Cardiac muscle cell (in vitro differentiated cells and primary cell): ENCODE data around the gene ANKLE1. TPM values are rescaled to one million over a fixed set of nuclear protein-coding genes. Genes with fewer than 3 reads are reported as not detected.

Experiments
- DNase-seq, 2 donors: peaks; one replicate each; pipeline versions ENCODE4 v3.0.0 to v3.0.0-alpha.2; 2010 to 2017; ENCODE audit warnings: low read depth in 1 of 2, low spot score in 1 of 2
- H3K27ac ChIP-seq: fragments of 200-600 bp; sonication (generic); 2 replicates; pipeline ENCODE4 v1.5.1; 2016
- H3K27me3 ChIP-seq: fragments of 200-600 bp; sonication (generic); 2 replicates; pipeline ENCODE4 v1.6.0; 2016; ENCODE audit warnings: control low read depth
- H3K36me3 ChIP-seq: fragments of 200-600 bp; sonication (generic); 2 replicates; pipeline ENCODE4 v1.5.1; 2016; ENCODE audit warnings: control low read depth
- H3K4me1 ChIP-seq: fragments of 200-600 bp; sonication (generic); 2 replicates; pipeline ENCODE4 v1.8.1; 2017; ENCODE audit warnings: low read depth, mild to moderate bottlenecking, mixed run types
- H3K4me3 ChIP-seq: fragments of 200-600 bp; sonication (generic); 2 replicates; pipeline ENCODE4 v1.5.1; 2016; ENCODE audit warnings: mild to moderate bottlenecking
- H3K9me3 ChIP-seq: fragments of 200-600 bp; sonication (generic); 2 replicates; pipeline ENCODE4 v1.5.1; 2017; ENCODE audit warnings: low read depth, mild to moderate bottlenecking, control low read depth
- polyA plus RNA-seq: library from polyadenylated mRNA; unstranded; fragments of >200 nt; fragmentation: Nextera tagmentation; extraction: Ambion mirVana; gene quantifications from 2 replicates; pipeline ENCODE4 v1.2.1, GENCODE V29; 2016
- total RNA-seq: library from RNA; depleted of rRNA; stranded (reverse); fragments of >200 nt; gene quantifications from 2 replicates; pipeline ENCODE4 v1.2.3, GENCODE V29; 2016
- TF ChIP-seq, protein P1 (sequence below): IDR thresholded peaks from 2 replicates; pipeline ENCODE4 v1.5.1; 2012; ENCODE audit warnings: low read depth, mild to moderate bottlenecking, low read length

The ANKLE1 gene
- total and polyA plus RNA-seq, 2 experiments from 2014 or later: 1.1 to 5.7 TPM

DNA sequence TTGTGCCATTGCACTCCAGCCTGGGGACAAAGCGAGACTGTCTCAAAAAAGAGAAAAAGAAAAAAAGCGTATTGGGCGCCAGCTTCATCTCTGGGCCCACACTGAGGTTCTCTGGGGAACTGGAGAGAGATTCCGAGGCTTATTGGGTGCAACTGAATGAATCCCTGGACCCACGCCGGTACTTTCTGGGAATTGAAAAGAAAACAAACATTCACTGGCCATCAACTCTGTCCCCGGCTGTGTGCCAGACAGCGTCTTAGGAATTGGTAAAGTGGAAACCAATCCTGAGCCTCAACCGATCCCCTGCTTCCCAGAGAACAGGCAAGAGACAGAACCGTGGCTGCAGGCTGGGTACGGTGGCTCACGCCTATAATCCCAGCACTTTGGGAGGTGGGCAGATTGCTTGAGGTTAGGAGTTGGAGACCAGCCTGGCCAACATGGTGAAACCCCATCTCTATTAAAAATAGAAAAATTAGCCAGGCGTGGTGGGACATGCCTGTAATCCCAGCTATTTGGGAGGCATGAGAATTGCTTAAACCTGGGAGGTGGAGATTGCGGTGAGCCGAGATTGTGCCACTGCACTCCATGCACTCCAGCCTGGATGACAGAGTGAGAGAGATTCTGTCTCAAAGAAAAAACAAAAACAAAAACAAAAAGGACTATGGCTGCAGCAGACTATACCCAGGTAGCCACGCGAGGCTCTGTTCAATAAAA, 44.3 kb downstream of the ANKLE1 start:
- Histone ChIP-seq H3K9me3 (no peaks in the 10 kb centered on the region), H3K27me3 (peaks cover 13% of the 10 kb centered on the region), H3K4me3 (no peak overlapping the region), H3K36me3 (no peaks in the 10 kb centered on the region), H3K27ac (no peak overlapping the region), H3K4me1 (peaks cover 4% of the 10 kb centered on the region)
- no peak for DNase-seq
- TF ChIP-seq, protein P1, sequence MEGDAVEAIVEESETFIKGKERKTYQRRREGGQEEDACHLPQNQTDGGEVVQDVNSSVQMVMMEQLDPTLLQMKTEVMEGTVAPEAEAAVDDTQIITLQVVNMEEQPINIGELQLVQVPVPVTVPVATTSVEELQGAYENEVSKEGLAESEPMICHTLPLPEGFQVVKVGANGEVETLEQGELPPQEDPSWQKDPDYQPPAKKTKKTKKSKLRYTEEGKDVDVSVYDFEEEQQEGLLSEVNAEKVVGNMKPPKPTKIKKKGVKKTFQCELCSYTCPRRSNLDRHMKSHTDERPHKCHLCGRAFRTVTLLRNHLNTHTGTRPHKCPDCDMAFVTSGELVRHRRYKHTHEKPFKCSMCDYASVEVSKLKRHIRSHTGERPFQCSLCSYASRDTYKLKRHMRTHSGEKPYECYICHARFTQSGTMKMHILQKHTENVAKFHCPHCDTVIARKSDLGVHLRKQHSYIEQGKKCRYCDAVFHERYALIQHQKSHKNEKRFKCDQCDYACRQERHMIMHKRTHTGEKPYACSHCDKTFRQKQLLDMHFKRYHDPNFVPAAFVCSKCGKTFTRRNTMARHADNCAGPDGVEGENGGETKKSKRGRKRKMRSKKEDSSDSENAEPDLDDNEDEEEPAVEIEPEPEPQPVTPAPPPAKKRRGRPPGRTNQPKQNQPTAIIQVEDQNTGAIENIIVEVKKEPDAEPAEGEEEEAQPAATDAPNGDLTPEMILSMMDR: no peak

DNA sequence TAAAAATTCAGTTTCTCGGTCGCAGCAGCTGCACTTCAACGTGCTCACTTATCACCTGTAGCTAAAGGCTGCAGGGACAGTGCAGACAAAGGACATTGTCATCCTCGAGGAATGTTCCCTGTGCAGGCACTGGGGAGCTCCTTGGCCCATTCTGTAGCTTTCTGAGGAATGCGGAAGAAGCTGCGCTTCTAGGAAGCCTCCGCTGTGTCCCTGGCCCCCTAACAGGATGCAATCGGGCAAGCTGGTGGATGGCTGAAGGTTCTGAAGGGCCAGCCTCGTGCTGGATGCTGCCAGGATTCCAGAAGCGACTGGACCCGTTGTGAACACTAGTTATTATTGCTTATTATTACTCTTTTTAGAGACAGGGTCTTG, 44.9 kb downstream of the ANKLE1 start:
- Histone ChIP-seq H3K27me3 (peaks cover 13% of the 10 kb centered on the region), H3K9me3 (no peaks in the 10 kb centered on the region), H3K4me3 (no peak overlapping the region), H3K27ac (no peak overlapping the region), H3K4me1 (peaks cover 4% of the 10 kb centered on the region), H3K36me3 (no peaks in the 10 kb centered on the region)
- no peak for DNase-seq
- TF ChIP-seq, protein P1: no peak

DNA sequence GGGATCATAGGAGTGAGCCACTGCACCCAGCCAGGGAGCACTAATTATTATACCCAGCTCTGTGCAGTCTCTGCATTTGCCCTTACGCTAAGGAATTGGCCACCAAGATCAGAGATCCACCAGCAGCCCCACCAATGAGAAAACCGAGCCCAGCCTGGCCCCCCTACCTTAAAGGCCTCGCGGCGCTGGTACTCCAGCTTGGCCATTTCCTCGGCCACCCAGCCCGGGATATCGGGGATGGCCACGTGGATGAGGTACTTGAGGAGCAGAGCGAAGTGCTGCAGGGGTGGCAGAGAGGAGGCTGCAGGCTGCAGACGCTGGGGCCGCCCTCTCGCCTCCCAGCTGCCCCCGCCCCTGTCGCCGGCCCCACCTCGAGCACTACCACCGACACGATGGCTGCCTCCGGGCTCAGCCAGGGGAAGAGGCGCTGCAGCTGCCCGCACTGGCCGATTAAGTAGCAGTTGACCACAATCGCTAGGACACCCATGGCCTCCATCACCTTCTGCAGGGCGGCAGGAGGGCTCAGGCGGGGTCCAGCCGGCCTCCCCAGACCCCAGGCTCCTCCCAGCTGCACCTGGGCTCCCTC, 45.5 kb downstream of the ANKLE1 start:
- Histone ChIP-seq H3K9me3 (no peaks in the 10 kb centered on the region), H3K27ac (no peak overlapping the region), H3K4me1 (peaks cover 4% of the 10 kb centered on the region), H3K4me3 (no peak overlapping the region), H3K36me3 (no peaks in the 10 kb centered on the region), H3K27me3 (peaks cover 13% of the 10 kb centered on the region)
- TF ChIP-seq, protein P1: no peak
- DNase-seq: no peak

DNA sequence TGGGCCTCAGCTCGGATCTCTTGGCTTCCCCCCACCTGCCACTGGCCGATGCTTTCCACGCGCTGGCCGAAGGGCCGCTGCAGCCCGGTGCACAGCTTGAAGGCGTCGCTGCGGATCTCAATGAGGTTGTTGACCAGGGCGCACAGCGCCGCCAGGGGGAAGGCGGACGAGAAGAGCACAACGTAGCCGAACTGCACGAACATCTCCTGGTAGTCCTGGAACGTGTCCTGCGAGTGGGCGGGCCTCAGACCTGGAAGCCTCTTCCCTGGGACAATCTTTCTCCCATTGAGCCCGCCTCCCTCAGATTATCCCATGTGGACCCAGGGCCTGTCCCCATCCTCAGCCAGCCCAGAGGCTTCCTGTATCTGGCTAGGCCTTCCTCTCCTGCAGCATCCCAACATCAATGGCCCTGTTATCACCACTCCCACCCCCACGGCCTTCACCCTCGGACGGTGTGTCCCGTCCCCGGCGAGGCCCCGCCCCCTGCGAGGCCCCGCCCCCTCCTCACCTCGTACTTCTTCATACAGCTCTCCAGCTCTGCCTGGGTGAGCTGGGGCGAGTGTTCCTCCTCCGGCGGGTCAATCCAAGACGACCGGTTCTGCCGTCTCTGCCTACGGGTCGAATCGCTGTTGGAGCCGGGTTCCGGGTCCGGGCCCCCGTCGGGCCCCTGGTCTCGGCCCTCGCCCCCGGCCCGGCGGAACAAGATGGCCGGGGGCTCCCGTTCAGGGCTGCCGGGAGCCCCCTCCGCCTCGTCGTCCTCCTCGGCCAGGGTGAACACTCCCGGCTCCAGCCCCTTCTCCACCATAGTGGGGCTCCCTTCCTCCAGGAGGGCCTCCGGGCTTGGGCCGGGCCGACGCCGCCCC, 46.2 kb downstream of the ANKLE1 start:
- H3K27ac ChIP-seq: peak overlapping the region; percentile 43
- DNase-seq: peak; percentile 83 to 89
- TF ChIP-seq, protein P1: peak; percentile 64
- H3K4me1 ChIP-seq: peaks cover 4% of the 10 kb centered on the region
- H3K9me3 ChIP-seq: no peaks in the 10 kb centered on the region
- H3K27me3 ChIP-seq: peaks cover 13% of the 10 kb centered on the region
- no peaks in the 10 kb centered on the region for H3K36me3 ChIP-seq
- peak overlapping the region; percentile 48 for H3K4me3 ChIP-seq

DNA sequence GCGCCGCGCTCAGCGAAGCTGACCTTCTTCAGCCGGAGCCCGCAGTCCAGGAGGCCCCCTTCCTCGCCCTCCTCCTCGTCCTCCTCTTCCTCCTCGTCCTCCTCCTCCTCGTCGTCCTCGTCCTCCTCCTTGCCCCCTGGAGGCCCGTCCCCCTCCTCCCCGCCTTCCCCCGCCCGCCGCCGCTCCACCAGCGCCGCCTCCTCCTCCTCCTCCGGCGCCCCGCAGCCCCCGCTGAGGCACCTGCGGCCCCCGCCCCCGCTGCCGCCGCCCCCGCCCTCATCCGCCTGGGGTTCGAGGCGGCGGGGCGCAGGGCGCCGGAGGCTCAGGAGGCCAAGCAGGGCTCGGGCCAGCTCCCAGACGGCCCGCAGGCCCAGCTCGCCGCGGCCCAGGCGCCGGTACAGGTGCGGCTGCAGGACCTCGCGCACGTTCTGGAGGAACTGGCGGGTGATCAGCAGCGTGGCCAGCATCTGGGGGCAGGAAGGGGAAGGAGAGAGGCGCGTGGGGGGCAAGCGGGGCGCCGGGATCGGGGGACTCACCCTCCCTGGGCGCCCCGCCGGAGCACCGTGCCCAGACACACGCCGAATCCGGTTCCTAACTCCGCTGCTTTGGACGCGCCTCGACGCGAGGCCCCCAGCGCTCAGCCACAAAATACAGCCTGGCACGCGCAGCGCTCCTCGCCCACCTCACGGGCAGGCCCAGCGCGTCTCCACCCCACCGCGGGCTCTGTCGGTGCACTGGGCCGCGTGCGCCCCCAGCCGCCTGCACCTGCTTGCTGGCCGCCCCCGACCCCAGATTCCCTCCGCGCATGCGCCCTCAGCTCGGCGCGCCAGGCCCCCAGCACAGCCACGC, 47.0 kb downstream of the ANKLE1 start:
- Histone ChIP-seq H3K36me3 (no peaks in the 10 kb centered on the region), H3K27me3 (peaks cover 13% of the 10 kb centered on the region), H3K4me3 (peak overlapping the region; percentile 48), H3K27ac (no peak overlapping the region), H3K9me3 (no peaks in the 10 kb centered on the region), H3K4me1 (peaks cover 4% of the 10 kb centered on the region)
- TF ChIP-seq, protein P1: no peak
- no peak for DNase-seq
